Body of pancreas (tissue), 4 donors: ENCODE measurements around the gene IGIP.

ENCODE experiments used
- CTCF ChIP-seq, 7 experiments: fragments of 450-650 bp in 4 of 7; fragments of 200-600 bp in 3 of 7; sonication (generic) in 3 of 7; IDR thresholded peaks; one replicate each; pipeline ENCODE4 v1.5.1; 2016 to 2019; ENCODE audit warnings: antibody characterized with exemption in 7 of 7
- POLR2A ChIP-seq, 3 donors: fragments of 450-650 bp; IDR thresholded peaks; one replicate each; pipeline ENCODE4 v1.6.1; 2016; ENCODE audit warnings: antibody characterized with exemption in 3 of 3, mild to moderate bottlenecking in 2 of 3

- peak; percentile 39 to 93 (median 74) for TF ChIP-seq CTCF (IDR thresholded peaks at IDR 0.05)
- no peak for TF ChIP-seq POLR2A (IDR thresholded peaks at IDR 0.05)
Observed at GRCh38 chr5:140145818-140146522, 20.2 kb downstream of the IGIP start.
